SK-N-SH (cell line): ENCODE measurements around the gene COL4A2. TPM values are rescaled to one million over a fixed set of nuclear protein-coding genes. Genes with fewer than 3 reads are reported as not detected.

Source experiments
- CTCF ChIA-PET: fragments of 300-600, 350-600 bp; formaldehyde crosslinking; extraction: SDS; loops from one replicate; lab custom pipeline; 2021; lab: Yijun Ruan, JAX
- POLR2A ChIA-PET: fragments of 350-600 bp; sonication (Branson Sonifier 250); formaldehyde crosslinking; extraction: SDS; loops from one replicate; lab custom pipeline; 2020; ENCODE audit warnings: antibody characterized with exemption, inconsistent platforms; lab: Yijun Ruan, JAX
- DNase-seq: peaks from one replicate; pipeline ENCODE4 v3.0.0; 2012
- H2AFZ ChIP-seq: fragments of 200-600 bp; sonication (generic); 2 replicates; pipeline ENCODE4 v1.8.1; 2016; ENCODE audit warnings: antibody characterized with exemption, mild to moderate bottlenecking, low read depth
- H3F3A ChIP-seq: fragments of 200-600 bp; sonication (generic); replicated peaks from 2 replicates; pipeline ENCODE3; 2016; ENCODE audit warnings: antibody characterized with exemption, mild to moderate bottlenecking; ENCODE audit not compliant: insufficient read depth
- H3K27ac ChIP-seq, 2 experiments: fragments of 200-500 bp in 1 of 2; fragments of 200-600 bp in 1 of 2; sonication (Bioruptor generic) in 1 of 2; sonication (generic), shearing (Covaris generic) in 1 of 2; 2 replicates each; pipeline versions ENCODE4 v1.5.1 to v1.6.1; 2014 to 2016; ENCODE audit warnings: low read depth in 2 of 2, inconsistent platforms in 1 of 2, low read length in 1 of 2, mild to moderate bottlenecking in 1 of 2, mixed read lengths in 1 of 2
- H3K27me3 ChIP-seq: fragments of 200-600 bp; sonication (generic), shearing (Covaris generic); 2 replicates; pipeline ENCODE4 v1.6.1; 2016; ENCODE audit warnings: mixed run types; ENCODE audit not compliant: insufficient read depth
- H3K36me3 ChIP-seq, 2 experiments: fragments of 200-500 bp in 1 of 2; fragments of 200-600 bp in 1 of 2; sonication (Bioruptor generic) in 1 of 2; sonication (generic) in 1 of 2; replicated peaks in 1 of 2; 2 replicates each; pipeline versions ENCODE3 to v1.5.1; 2014 to 2016; ENCODE audit warnings: low read length in 1 of 2, mild to moderate bottlenecking in 1 of 2; ENCODE audit not compliant: insufficient read depth in 2 of 2, control insufficient read depth in 1 of 2
- H3K4me1 ChIP-seq, 2 experiments: fragments of 200-500 bp in 1 of 2; fragments of 200-600 bp in 1 of 2; sonication (Bioruptor generic) in 1 of 2; sonication (generic), shearing (Covaris generic) in 1 of 2; 2 replicates each; pipeline versions ENCODE4 v1.5.1 to v1.6.1; 2014 to 2016; ENCODE audit warnings: low read depth in 1 of 2, low read length in 1 of 2, mixed run types in 1 of 2; ENCODE audit not compliant: insufficient read depth in 2 of 2, control insufficient read depth in 1 of 2
- H3K4me2 ChIP-seq: fragments of 200-600 bp; sonication (generic), shearing (Covaris generic); 2 replicates; pipeline ENCODE4 v1.6.1; 2017; ENCODE audit warnings: mixed run types
- H3K4me3 ChIP-seq, 2 experiments: fragments of 200-500 bp in 1 of 2; fragments of 200-600 bp in 1 of 2; sonication (Bioruptor generic) in 1 of 2; sonication (generic), shearing (Covaris generic) in 1 of 2; 2 replicates each; pipeline versions ENCODE4 v1.5.1 to v1.8.1; 2014 to 2016; ENCODE audit warnings: low read depth in 2 of 2, inconsistent platforms in 1 of 2, low read length in 1 of 2, mild to moderate bottlenecking in 1 of 2, mixed read lengths in 1 of 2, moderate library complexity in 1 of 2
- H3K79me2 ChIP-seq: fragments of 200-600 bp; sonication (generic); 2 replicates; pipeline ENCODE4 v1.8.1; 2017; ENCODE audit warnings: mild to moderate bottlenecking; ENCODE audit not compliant: insufficient read depth
- H3K9ac ChIP-seq: fragments of 200-600 bp; sonication (generic); 2 replicates; pipeline ENCODE4 v1.6.1; 2017; ENCODE audit warnings: mixed run types
- H3K9me2 ChIP-seq: fragments of 200-600 bp; sonication (generic); 2 replicates; pipeline ENCODE4 v1.6.1; 2017; ENCODE audit warnings: mixed run types
- H3K9me3 ChIP-seq: fragments of 200-600 bp; sonication (generic); 2 replicates; pipeline ENCODE4 v1.6.1; 2017; ENCODE audit warnings: mixed run types, mild to moderate bottlenecking, moderate library complexity
- H4K20me1 ChIP-seq: fragments of 200-600 bp; sonication (generic); 2 replicates; pipeline ENCODE4 v1.6.1; 2017; ENCODE audit warnings: mild to moderate bottlenecking, mixed run types; ENCODE audit not compliant: insufficient read depth
- CHD2 ChIP-seq: fragments of 150-350 bp; IDR thresholded peaks from 2 replicates; pipeline ENCODE4 v1.6.1; 2018; ENCODE audit warnings: low read length; ENCODE audit not compliant: partially characterized antibody
- ELF1 ChIP-seq: IDR thresholded peaks from 2 replicates; pipeline ENCODE4 v1.4.0; 2012
- EP300 ChIP-seq, 2 experiments: IDR thresholded peaks; 2 replicates each; pipeline versions ENCODE4 v1.4.0 to v1.6.1; 2012; ENCODE audit warnings: borderline replicate concordance in 1 of 2, low read depth in 1 of 2, low read length in 1 of 2
- EZH2phosphoT487 ChIP-seq: fragments of 200-600 bp; sonication (generic); IDR thresholded peaks from 2 replicates; pipeline ENCODE4 v1.6.1; 2017; ENCODE audit warnings: low read depth, mixed run types, mild to moderate bottlenecking, antibody characterized with exemption, moderate library complexity, borderline replicate concordance
- GABPA ChIP-seq: IDR thresholded peaks from 2 replicates; pipeline ENCODE4 v1.4.0; 2012; ENCODE audit warnings: low read depth, mild to moderate bottlenecking
- MAX ChIP-seq: IDR thresholded peaks from 2 replicates; pipeline ENCODE4 v1.4.0; 2012; ENCODE audit warnings: low read depth
- MEF2A ChIP-seq: IDR thresholded peaks from 2 replicates; pipeline ENCODE4 v1.4.0; 2012; ENCODE audit warnings: low read depth, borderline replicate concordance
- MXI1 ChIP-seq: IDR thresholded peaks from 2 replicates; pipeline ENCODE4 v1.6.1; 2012; ENCODE audit warnings: mild to moderate bottlenecking, low read depth, low read length, improper control_type of control experiment
- NRF1 ChIP-seq: IDR thresholded peaks from 2 replicates; pipeline ENCODE4 v1.6.1; 2012; ENCODE audit warnings: low read depth, mild to moderate bottlenecking, low read length
- REST ChIP-seq: IDR thresholded peaks from 2 replicates; pipeline ENCODE4 v1.6.1; 2012; ENCODE audit warnings: mild to moderate bottlenecking, low read depth, low read length, moderate library complexity
- RXRA ChIP-seq: IDR thresholded peaks from 2 replicates; pipeline ENCODE4 v1.4.0; 2012; ENCODE audit warnings: low read depth, mild to moderate bottlenecking, borderline replicate concordance
- SIN3A ChIP-seq: IDR thresholded peaks from 2 replicates; pipeline ENCODE4 v1.6.1; 2012; ENCODE audit warnings: low read depth, mild to moderate bottlenecking, low read length, moderate library complexity, borderline replicate concordance
- SMC3 ChIP-seq: IDR thresholded peaks from 2 replicates; pipeline ENCODE4 v1.6.1; 2012; ENCODE audit warnings: low read depth, low read length, improper control_type of control experiment
- TCF12 ChIP-seq: IDR thresholded peaks from 2 replicates; pipeline ENCODE4 v1.4.0; 2012
- TEAD4 ChIP-seq: IDR thresholded peaks from 2 replicates; pipeline ENCODE4 v1.4.0; 2012; ENCODE audit warnings: mild to moderate bottlenecking, borderline replicate concordance; ENCODE audit not compliant: insufficient read depth
- USF1 ChIP-seq: IDR thresholded peaks from 2 replicates; pipeline ENCODE4 v1.4.0; 2012; ENCODE audit warnings: low read depth, borderline replicate concordance
- WGBS: methylation state at CpG from one replicate; pipeline ENCODE4 v1.1.6; 2017; ENCODE audit warnings: low lambda C conversion rate; 5-methylcytosine and 5-hydroxymethylcytosine counted together
- polyA plus RNA-seq, 3 experiments: library from polyadenylated mRNA; depleted of rRNA; stranded (reverse); fragments of >200 nt; gene quantifications; 2 replicates each; pipeline ENCODE4 v1.2.3, GENCODE V29; 2012
- TF ChIP-seq, protein P1 (sequence below): fragments of 200-600 bp; sonication (generic); IDR thresholded peaks from 2 replicates; pipeline ENCODE4 v1.6.1; 2017; ENCODE audit warnings: antibody characterized with exemption, mild to moderate bottlenecking, moderate library complexity
- TF ChIP-seq, protein P2 (sequence below): fragments of 150-350 bp; IDR thresholded peaks from 2 replicates; pipeline ENCODE4 v1.6.1; 2016; ENCODE audit warnings: mild to moderate bottlenecking, low read depth, low read length

The COL4A2 gene
- polyA plus RNA-seq, 1 of the 3 experiments (the other 2 are of a cell fraction): 137 TPM

- 95% methylated on average over 14 of the region's 14 CpGs for WGBS
- H3K27me3 ChIP-seq: no peaks in the 10 kb centered on the region
- ChIA-PET CTCF (interaction anchor here (2.5 kb wide), 1 partner anchor 16 kb away, joined by 10 read pairs; no protein-coding TSS in a partner anchor), POLR2A (no interaction called here)
- peaks cover 15 to 35% of the 10 kb centered on the region in 2 experiments for H3K36me3 ChIP-seq
- no peaks in the 10 kb centered on the region for H4K20me1 ChIP-seq
- TF ChIP-seq MAX (no peak), TCF12 (no peak), USF1 (no peak), RXRA (no peak), GABPA (no peak), SIN3A (no peak), EZH2phosphoT487 (no peak), CHD2 (no peak), MXI1 (no peak), MEF2A (no peak), SMC3 (no peak), REST (no peak), ELF1 (no peak), NRF1 (no peak), TEAD4 (no peak), EP300 (IDR thresholded peaks at IDR 0.05; ENCODE audit: borderline replicate concordance in 1 of 2, low read depth in 1 of 2, low read length in 1 of 2) (no peak)
- TF ChIP-seq, protein P1, sequence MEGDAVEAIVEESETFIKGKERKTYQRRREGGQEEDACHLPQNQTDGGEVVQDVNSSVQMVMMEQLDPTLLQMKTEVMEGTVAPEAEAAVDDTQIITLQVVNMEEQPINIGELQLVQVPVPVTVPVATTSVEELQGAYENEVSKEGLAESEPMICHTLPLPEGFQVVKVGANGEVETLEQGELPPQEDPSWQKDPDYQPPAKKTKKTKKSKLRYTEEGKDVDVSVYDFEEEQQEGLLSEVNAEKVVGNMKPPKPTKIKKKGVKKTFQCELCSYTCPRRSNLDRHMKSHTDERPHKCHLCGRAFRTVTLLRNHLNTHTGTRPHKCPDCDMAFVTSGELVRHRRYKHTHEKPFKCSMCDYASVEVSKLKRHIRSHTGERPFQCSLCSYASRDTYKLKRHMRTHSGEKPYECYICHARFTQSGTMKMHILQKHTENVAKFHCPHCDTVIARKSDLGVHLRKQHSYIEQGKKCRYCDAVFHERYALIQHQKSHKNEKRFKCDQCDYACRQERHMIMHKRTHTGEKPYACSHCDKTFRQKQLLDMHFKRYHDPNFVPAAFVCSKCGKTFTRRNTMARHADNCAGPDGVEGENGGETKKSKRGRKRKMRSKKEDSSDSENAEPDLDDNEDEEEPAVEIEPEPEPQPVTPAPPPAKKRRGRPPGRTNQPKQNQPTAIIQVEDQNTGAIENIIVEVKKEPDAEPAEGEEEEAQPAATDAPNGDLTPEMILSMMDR: no peak
- TF ChIP-seq, protein P2, sequence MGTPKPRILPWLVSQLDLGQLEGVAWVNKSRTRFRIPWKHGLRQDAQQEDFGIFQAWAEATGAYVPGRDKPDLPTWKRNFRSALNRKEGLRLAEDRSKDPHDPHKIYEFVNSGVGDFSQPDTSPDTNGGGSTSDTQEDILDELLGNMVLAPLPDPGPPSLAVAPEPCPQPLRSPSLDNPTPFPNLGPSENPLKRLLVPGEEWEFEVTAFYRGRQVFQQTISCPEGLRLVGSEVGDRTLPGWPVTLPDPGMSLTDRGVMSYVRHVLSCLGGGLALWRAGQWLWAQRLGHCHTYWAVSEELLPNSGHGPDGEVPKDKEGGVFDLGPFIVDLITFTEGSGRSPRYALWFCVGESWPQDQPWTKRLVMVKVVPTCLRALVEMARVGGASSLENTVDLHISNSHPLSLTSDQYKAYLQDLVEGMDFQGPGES: no peak
- no peak overlapping the region for H3K4me2 ChIP-seq
- no peaks in the 10 kb centered on the region for H3F3A ChIP-seq
- H3K9ac ChIP-seq: no peak overlapping the region
- DNase-seq: peak; percentile 46
- H3K4me3 ChIP-seq: no peak overlapping the region
- no peaks in the 10 kb centered on the region for H3K9me2 ChIP-seq
- no peaks in the 10 kb centered on the region for H3K79me2 ChIP-seq
- H3K27ac ChIP-seq: peak overlapping the region in 1 of 2 experiments; percentile 85; a peak in 2 of 4 replicates
- H2AFZ ChIP-seq: no peak overlapping the region
- H3K4me1 ChIP-seq: peaks cover 0 to 43% of the 10 kb centered on the region in 2 experiments; a peak in 2 of 4 replicates
- H3K9me3 ChIP-seq: no peaks in the 10 kb centered on the region
Observed at GRCh38 chr13:110471156-110471832, 164.2 kb downstream of the COL4A2 start.
